ENCODE results near the gene FADS2.

FADS2 gene

GRCh38 chr11:61904539-61905048 is 76.5 kb downstream of the FADS2 start:
- H3K4me3 ChIP-seq (replicated peaks; ENCODE audit: low read depth, low read length): no peak overlapping the region
- no peak for TF ChIP-seq CTCF (IDR thresholded peaks at IDR 0.05; ENCODE audit: low read length, missing control alignments)
- DNase-seq (ENCODE audit: low read depth): no peak

- no peak for TF ChIP-seq CTCF (IDR thresholded peaks at IDR 0.05; ENCODE audit: low read length, missing control alignments)
- DNase-seq (ENCODE audit: low read depth): no peak
- H3K4me3 ChIP-seq (replicated peaks; ENCODE audit: low read depth, low read length): no peak overlapping the region
These were observed 77.1 kb downstream of the FADS2 start for GRCh38 chr11:61905067-61905696.

- no peak for TF ChIP-seq CTCF (IDR thresholded peaks at IDR 0.05; ENCODE audit: low read length, missing control alignments)
- H3K4me3 ChIP-seq (replicated peaks; ENCODE audit: low read depth, low read length): no peak overlapping the region
- no peak for DNase-seq (ENCODE audit: low read depth)
These were observed 77.9 kb downstream of the FADS2 start for GRCh38 chr11:61905801-61906521.

- H3K4me3 ChIP-seq (replicated peaks; ENCODE audit: low read depth, low read length): no peak overlapping the region
- TF ChIP-seq CTCF (IDR thresholded peaks at IDR 0.05; ENCODE audit: low read length, missing control alignments): no peak
- DNase-seq (ENCODE audit: low read depth): no peak
These were observed 78.4 kb downstream of the FADS2 start for GRCh38 chr11:61906522-61906909.

- no peak for TF ChIP-seq CTCF (IDR thresholded peaks at IDR 0.05; ENCODE audit: low read length, missing control alignments)
- H3K4me3 ChIP-seq (replicated peaks; ENCODE audit: low read depth, low read length): no peak overlapping the region
- DNase-seq (ENCODE audit: low read depth): no peak
These were observed 79.2 kb downstream of the FADS2 start for GRCh38 chr11:61907282-61907681.

GRCh38 chr11:61907871-61908729 is 80.0 kb downstream of the FADS2 start:
- DNase-seq (ENCODE audit: low read depth): no peak
- no peak for TF ChIP-seq CTCF (IDR thresholded peaks at IDR 0.05; ENCODE audit: low read length, missing control alignments)

More at GRCh38 chr11:61907871-61908729, 80.0 kb downstream of the FADS2 start:
- H3K4me3 ChIP-seq (replicated peaks; ENCODE audit: low read depth, low read length): no peak overlapping the region

All from fibroblast of pulmonary artery (primary cell).